SK-N-SH (cell line): Measurements from ENCODE around the gene PPP2R1B. TPM values are rescaled to one million over a fixed set of nuclear protein-coding genes. Genes with fewer than 3 reads are reported as not detected.

ENCODE experiments used
- CTCF ChIA-PET: fragments of 300-600, 350-600 bp; formaldehyde crosslinking; extraction: SDS; loops from one replicate; lab custom pipeline; 2021; lab: Yijun Ruan, JAX
- POLR2A ChIA-PET: fragments of 350-600 bp; sonication (Branson Sonifier 250); formaldehyde crosslinking; extraction: SDS; loops from one replicate; lab custom pipeline; 2020; ENCODE audit warnings: antibody characterized with exemption, inconsistent platforms; lab: Yijun Ruan, JAX
- DNase-seq: peaks from one replicate; pipeline ENCODE4 v3.0.0; 2012
- H2AFZ ChIP-seq: fragments of 200-600 bp; sonication (generic); 2 replicates; pipeline ENCODE4 v1.8.1; 2016; ENCODE audit warnings: antibody characterized with exemption, mild to moderate bottlenecking, low read depth
- H3F3A ChIP-seq: fragments of 200-600 bp; sonication (generic); replicated peaks from 2 replicates; pipeline ENCODE3; 2016; ENCODE audit warnings: antibody characterized with exemption, mild to moderate bottlenecking; ENCODE audit not compliant: insufficient read depth
- H3K27ac ChIP-seq, 2 experiments: fragments of 200-500 bp in 1 of 2; fragments of 200-600 bp in 1 of 2; sonication (Bioruptor generic) in 1 of 2; sonication (generic), shearing (Covaris generic) in 1 of 2; 2 replicates each; pipeline versions ENCODE4 v1.5.1 to v1.6.1; 2014 to 2016; ENCODE audit warnings: low read depth in 2 of 2, inconsistent platforms in 1 of 2, low read length in 1 of 2, mild to moderate bottlenecking in 1 of 2, mixed read lengths in 1 of 2
- H3K27me3 ChIP-seq: fragments of 200-600 bp; sonication (generic), shearing (Covaris generic); 2 replicates; pipeline ENCODE4 v1.6.1; 2016; ENCODE audit warnings: mixed run types; ENCODE audit not compliant: insufficient read depth
- H3K36me3 ChIP-seq, 2 experiments: fragments of 200-500 bp in 1 of 2; fragments of 200-600 bp in 1 of 2; sonication (Bioruptor generic) in 1 of 2; sonication (generic) in 1 of 2; replicated peaks in 1 of 2; 2 replicates each; pipeline versions ENCODE3 to v1.5.1; 2014 to 2016; ENCODE audit warnings: low read length in 1 of 2, mild to moderate bottlenecking in 1 of 2; ENCODE audit not compliant: insufficient read depth in 2 of 2, control insufficient read depth in 1 of 2
- H3K4me1 ChIP-seq, 2 experiments: fragments of 200-500 bp in 1 of 2; fragments of 200-600 bp in 1 of 2; sonication (Bioruptor generic) in 1 of 2; sonication (generic), shearing (Covaris generic) in 1 of 2; 2 replicates each; pipeline versions ENCODE4 v1.5.1 to v1.6.1; 2014 to 2016; ENCODE audit warnings: low read depth in 1 of 2, low read length in 1 of 2, mixed run types in 1 of 2; ENCODE audit not compliant: insufficient read depth in 2 of 2, control insufficient read depth in 1 of 2
- H3K4me2 ChIP-seq: fragments of 200-600 bp; sonication (generic), shearing (Covaris generic); 2 replicates; pipeline ENCODE4 v1.6.1; 2017; ENCODE audit warnings: mixed run types
- H3K4me3 ChIP-seq, 2 experiments: fragments of 200-500 bp in 1 of 2; fragments of 200-600 bp in 1 of 2; sonication (Bioruptor generic) in 1 of 2; sonication (generic), shearing (Covaris generic) in 1 of 2; 2 replicates each; pipeline versions ENCODE4 v1.5.1 to v1.8.1; 2014 to 2016; ENCODE audit warnings: low read depth in 2 of 2, inconsistent platforms in 1 of 2, low read length in 1 of 2, mild to moderate bottlenecking in 1 of 2, mixed read lengths in 1 of 2, moderate library complexity in 1 of 2
- H3K79me2 ChIP-seq: fragments of 200-600 bp; sonication (generic); 2 replicates; pipeline ENCODE4 v1.8.1; 2017; ENCODE audit warnings: mild to moderate bottlenecking; ENCODE audit not compliant: insufficient read depth
- H3K9ac ChIP-seq: fragments of 200-600 bp; sonication (generic); 2 replicates; pipeline ENCODE4 v1.6.1; 2017; ENCODE audit warnings: mixed run types
- H3K9me2 ChIP-seq: fragments of 200-600 bp; sonication (generic); 2 replicates; pipeline ENCODE4 v1.6.1; 2017; ENCODE audit warnings: mixed run types
- H3K9me3 ChIP-seq: fragments of 200-600 bp; sonication (generic); 2 replicates; pipeline ENCODE4 v1.6.1; 2017; ENCODE audit warnings: mixed run types, mild to moderate bottlenecking, moderate library complexity
- H4K20me1 ChIP-seq: fragments of 200-600 bp; sonication (generic); 2 replicates; pipeline ENCODE4 v1.6.1; 2017; ENCODE audit warnings: mild to moderate bottlenecking, mixed run types; ENCODE audit not compliant: insufficient read depth
- ELF1 ChIP-seq: IDR thresholded peaks from 2 replicates; pipeline ENCODE4 v1.4.0; 2012
- EP300 ChIP-seq, 2 experiments: IDR thresholded peaks; 2 replicates each; pipeline versions ENCODE4 v1.4.0 to v1.6.1; 2012; ENCODE audit warnings: borderline replicate concordance in 1 of 2, low read depth in 1 of 2, low read length in 1 of 2
- FOSL2 ChIP-seq: IDR thresholded peaks from 2 replicates; pipeline ENCODE4 v1.4.0; 2012; ENCODE audit warnings: low read depth, mild to moderate bottlenecking, moderate library complexity, borderline replicate concordance
- FOXJ3 ChIP-seq: sonication (generic); formaldehyde crosslinking; IDR thresholded peaks from 2 replicates; pipeline ENCODE4 v1.5.1; 2020; ENCODE audit warnings: mild to moderate bottlenecking, missing genetic modification reagents
- GABPA ChIP-seq: IDR thresholded peaks from 2 replicates; pipeline ENCODE4 v1.4.0; 2012; ENCODE audit warnings: low read depth, mild to moderate bottlenecking
- GATA2 ChIP-seq: sonication (generic); formaldehyde crosslinking; IDR thresholded peaks from 2 replicates; pipeline ENCODE4 v1.5.0; 2020; ENCODE audit warnings: mild to moderate bottlenecking, missing genetic modification reagents
- RAD21 ChIP-seq: IDR thresholded peaks from 2 replicates; pipeline ENCODE4 v1.6.1; 2012; ENCODE audit warnings: mild to moderate bottlenecking, low read length
- RXRA ChIP-seq: IDR thresholded peaks from 2 replicates; pipeline ENCODE4 v1.4.0; 2012; ENCODE audit warnings: low read depth, mild to moderate bottlenecking, borderline replicate concordance
- SIN3A ChIP-seq: IDR thresholded peaks from 2 replicates; pipeline ENCODE4 v1.6.1; 2012; ENCODE audit warnings: low read depth, mild to moderate bottlenecking, low read length, moderate library complexity, borderline replicate concordance
- SMC3 ChIP-seq: IDR thresholded peaks from 2 replicates; pipeline ENCODE4 v1.6.1; 2012; ENCODE audit warnings: low read depth, low read length, improper control_type of control experiment
- TCF12 ChIP-seq: IDR thresholded peaks from 2 replicates; pipeline ENCODE4 v1.4.0; 2012
- USF1 ChIP-seq: IDR thresholded peaks from 2 replicates; pipeline ENCODE4 v1.4.0; 2012; ENCODE audit warnings: low read depth, borderline replicate concordance
- ZBTB33 ChIP-seq: IDR thresholded peaks from 2 replicates; pipeline ENCODE4 v1.4.0; 2012; ENCODE audit warnings: low read depth, borderline replicate concordance
- WGBS: methylation state at CpG from one replicate; pipeline ENCODE4 v1.1.6; 2017; ENCODE audit warnings: low lambda C conversion rate; 5-methylcytosine and 5-hydroxymethylcytosine counted together
- polyA plus RNA-seq, 3 experiments: library from polyadenylated mRNA; depleted of rRNA; stranded (reverse); fragments of >200 nt; gene quantifications; 2 replicates each; pipeline ENCODE4 v1.2.3, GENCODE V29; 2012

The PPP2R1B gene
- polyA plus RNA-seq, 1 of the 3 experiments (the other 2 are of a cell fraction), result 25.9 TPM

- no peaks in the 10 kb centered on the region for H3K27me3 ChIP-seq
- H3K4me1 ChIP-seq, result peaks cover 5% of the 10 kb centered on the region in 2 experiments; a peak in 3 of 4 replicates
- peak overlapping the region; percentile 76 to 85; a peak in 3 of 4 replicates for H3K4me3 ChIP-seq
- H3K4me2 ChIP-seq, result peak overlapping the region; percentile 89
- DNase-seq, result no peak
- H3F3A ChIP-seq, result peaks cover 10% of the 10 kb centered on the region
- H2AFZ ChIP-seq, result no peak overlapping the region
- no peaks in the 10 kb centered on the region for H3K9me2 ChIP-seq
- TF ChIP-seq TCF12 (peak; percentile 37), ZBTB33 (no peak)
- H3K9me3 ChIP-seq, result no peaks in the 10 kb centered on the region
- POLR2A ChIA-PET, result interaction anchor here (0.6 kb wide), 1 partner anchor 175 kb away, joined by 3 read pairs; no protein-coding TSS in a partner anchor
- H3K79me2 ChIP-seq, result peaks cover 54% of the 10 kb centered on the region
- H4K20me1 ChIP-seq, result no peaks in the 10 kb centered on the region
- CTCF ChIA-PET, result interaction anchor here (0.9 to 5.3 kb wide), 8 partner anchors 10 to 167 kb away, joined by 3 to 61 read pairs (median 6); partner anchors contain the start of gene SIK2
- 73% methylated on average over 1 of the region's 1 CpG for WGBS
- H3K36me3 ChIP-seq, result peaks cover 32 to 35% of the 10 kb centered on the region in 2 experiments
- peak overlapping the region in 1 of 2 experiments; percentile 86; a peak in 1 of 4 replicates for H3K27ac ChIP-seq
- H3K9ac ChIP-seq, result peak overlapping the region; percentile 90
Measured at GRCh38 chr11:111764621-111765020, 1.6 kb downstream of the PPP2R1B start.

- ChIA-PET POLR2A (interaction anchor here (0.5 kb wide), 1 partner anchor 144 kb away, joined by 4 read pairs; no protein-coding TSS in a partner anchor), CTCF (interaction anchor here (1.0 to 2.4 kb wide), 6 partner anchors 10 to 159 kb away, joined by 3 to 16 read pairs (median 4); no protein-coding TSS in a partner anchor)
- Histone ChIP-seq H3K4me1 (peaks cover 5% of the 10 kb centered on the region in 2 experiments; a peak in 3 of 4 replicates), H2AFZ (no peak overlapping the region), H3K4me2 (no peak overlapping the region), H3K9me2 (no peaks in the 10 kb centered on the region), H3K4me3 (no peak overlapping the region), H3F3A (peaks cover 14% of the 10 kb centered on the region), H3K9me3 (no peaks in the 10 kb centered on the region), H3K27me3 (no peaks in the 10 kb centered on the region), H3K79me2 (peaks cover 54% of the 10 kb centered on the region), H3K27ac (no peak overlapping the region), H3K36me3 (peaks cover 44 to 48% of the 10 kb centered on the region in 2 experiments), H3K9ac (no peak overlapping the region), H4K20me1 (no peaks in the 10 kb centered on the region)
- TF ChIP-seq SMC3 (peak; percentile 29; the same call in 1 of the 2 replicates), FOXJ3 (CRISPR knock-in tag) (no peak), EP300 (IDR thresholded peaks at IDR 0.05; ENCODE audit: borderline replicate concordance in 1 of 2, low read depth in 1 of 2, low read length in 1 of 2) (no peak), SIN3A (no peak), TCF12 (no peak), GATA2 (CRISPR knock-in tag) (no peak), RXRA (no peak), FOSL2 (no peak), GABPA (no peak), ELF1 (no peak), USF1 (no peak), RAD21 (peak; percentile 37; the same call in 1 of the 2 replicates)
- 97% methylated on average over 3 of the region's 3 CpGs for WGBS
- DNase-seq, result no peak
Measured at GRCh38 chr11:111762981-111763643, 3.1 kb downstream of the PPP2R1B start.
